HepG2 (cell line): ENCODE results near the gene SHLD1.

ENCODE experiments used
- EP300 ChIP-seq, 3 experiments: sonication (generic) in 1 of 3; formaldehyde crosslinking in 1 of 3; IDR thresholded peaks; 2 replicates each; pipeline versions ENCODE4 v1.5.1 to v1.6.1; 2011 to 2020; ENCODE audit warnings: low read depth in 2 of 3, low read length in 2 of 3, borderline replicate concordance in 1 of 3, improper control_type of control experiment in 1 of 3, mild to moderate bottlenecking in 1 of 3, missing genetic modification reagents in 1 of 3, moderate library complexity in 1 of 3
- ETV6 ChIP-seq: sonication (generic); formaldehyde crosslinking; conservative IDR thresholded peaks from 2 replicates; pipeline ENCODE4 v1.4.0; 2020; ENCODE audit warnings: missing genetic modification reagents
- KMT2A ChIP-seq: sonication (generic); formaldehyde crosslinking; IDR thresholded peaks from 2 replicates; pipeline ENCODE4 v1.4.0; 2020; ENCODE audit warnings: missing genetic modification reagents
- PCBP1 ChIP-seq: fragments of 200-400 bp; formaldehyde crosslinking; IDR thresholded peaks from 2 replicates; pipeline ENCODE4 v1.6.1; 2017; ENCODE audit warnings: mild to moderate bottlenecking, low read depth, low read length, borderline replicate concordance
- POLR2A ChIP-seq, 2 experiments: IDR thresholded peaks; 2 replicates each; pipeline ENCODE4 v1.6.1; 2011; ENCODE audit warnings: low read depth in 2 of 2, low read length in 2 of 2, mild to moderate bottlenecking in 1 of 2, moderate library complexity in 1 of 2; ENCODE audit not compliant: insufficient read depth in 1 of 2
- POLR2AphosphoS5 ChIP-seq: IDR thresholded peaks from 2 replicates; pipeline ENCODE4 v1.6.1; 2012; ENCODE audit warnings: low read depth, low read length
- TF ChIP-seq, protein P1 (sequence below): sonication (generic); formaldehyde crosslinking; IDR thresholded peaks from 2 replicates; pipeline ENCODE4 v1.4.0; 2020; ENCODE audit warnings: missing genetic modification reagents, mild to moderate bottlenecking, borderline replicate concordance

- TF ChIP-seq POLR2AphosphoS5 (no peak), KMT2A (CRISPR knock-in tag) (no peak), EP300 (IDR thresholded peaks at IDR 0.05; ENCODE audit: low read depth in 2 of 2, low read length in 2 of 2) (no peak), EP300 (CRISPR knock-in tag; IDR thresholded peaks at IDR 0.05; ENCODE audit: borderline replicate concordance) (no peak), POLR2A (IDR thresholded peaks at IDR 0.05; ENCODE audit: insufficient read depth in 1 of 2, low read depth in 2 of 2, low read length in 2 of 2) (no peak), PCBP1 (no peak), ETV6 (CRISPR knock-in tag) (no peak)
- TF ChIP-seq, protein P1, sequence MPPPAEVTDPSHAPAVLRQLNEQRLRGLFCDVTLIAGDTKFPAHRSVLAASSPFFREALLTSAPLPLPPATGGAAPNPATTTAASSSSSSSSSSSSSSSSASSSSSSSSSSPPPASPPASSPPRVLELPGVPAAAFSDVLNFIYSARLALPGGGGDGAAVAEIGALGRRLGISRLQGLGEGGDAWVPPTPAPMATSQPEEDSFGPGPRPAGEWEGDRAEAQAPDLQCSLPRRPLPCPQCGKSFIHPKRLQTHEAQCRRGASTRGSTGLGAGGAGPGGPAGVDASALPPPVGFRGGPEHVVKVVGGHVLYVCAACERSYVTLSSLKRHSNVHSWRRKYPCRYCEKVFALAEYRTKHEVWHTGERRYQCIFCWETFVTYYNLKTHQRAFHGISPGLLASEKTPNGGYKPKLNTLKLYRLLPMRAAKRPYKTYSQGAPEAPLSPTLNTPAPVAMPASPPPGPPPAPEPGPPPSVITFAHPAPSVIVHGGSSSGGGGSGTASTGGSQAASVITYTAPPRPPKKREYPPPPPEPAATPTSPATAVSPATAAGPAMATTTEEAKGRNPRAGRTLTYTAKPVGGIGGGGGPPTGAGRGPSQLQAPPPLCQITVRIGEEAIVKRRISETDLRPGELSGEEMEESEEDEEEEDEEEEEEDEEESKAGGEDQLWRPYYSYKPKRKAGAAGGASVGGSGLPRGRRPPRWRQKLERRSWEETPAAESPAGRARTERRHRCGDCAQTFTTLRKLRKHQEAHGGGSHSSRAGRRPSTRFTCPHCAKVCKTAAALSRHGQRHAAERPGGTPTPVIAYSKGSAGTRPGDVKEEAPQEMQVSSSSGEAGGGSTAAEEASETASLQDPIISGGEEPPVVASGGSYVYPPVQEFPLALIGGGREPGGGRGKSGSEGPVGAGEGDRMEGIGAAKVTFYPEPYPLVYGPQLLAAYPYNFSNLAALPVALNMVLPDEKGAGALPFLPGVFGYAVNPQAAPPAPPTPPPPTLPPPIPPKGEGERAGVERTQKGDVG: no peak
Observed at GRCh38 chr20:5888041-5888440, 137.8 kb downstream of the SHLD1 start.
